Endothelial cell of hepatic sinusoid (primary cell): ENCODE data around the gene MOB3B.

ENCODE experiments used
- in situ Hi-C: cut with HindIII; loops from 2 replicates; pipeline ENCODE4 v1.10.0; 2017; ENCODE audit warnings: low sequenced_read_pairs

MOB3B gene

GRCh38 chr9:27303219-27303618 is 226.4 kb downstream of the MOB3B start:
- in situ Hi-C loops: no loop called here

- in situ Hi-C loops: loop anchor here (25.0 kb wide), 1 partner anchor 260 kb away; no protein-coding TSS in a partner anchor
Measured at GRCh38 chr9:27297050-27297449, 232.6 kb downstream of the MOB3B start, which contains the start of gene EQTN. EQTN (minus strand) TSS chr9:27297150; CDS start chr9:27297055, 95 bp downstream.

GRCh38 chr9:27293996-27294395 is 235.6 kb downstream of the MOB3B start:
- in situ Hi-C loops: loop anchor here (25.0 kb wide), 1 partner anchor 257 kb away; no protein-coding TSS in a partner anchor

- in situ Hi-C loops: loop anchor here (25.0 kb wide), 1 partner anchor 256 kb away; no protein-coding TSS in a partner anchor
Measured at GRCh38 chr9:27292659-27293405, 236.8 kb downstream of the MOB3B start.

- in situ Hi-C loops: loop anchor here (25.0 kb wide), 1 partner anchor 254 kb away; no protein-coding TSS in a partner anchor
Measured at GRCh38 chr9:27291292-27291691, 238.3 kb downstream of the MOB3B start.

- in situ Hi-C loops: loop anchor here (25.0 kb wide), 1 partner anchor 245 kb away; no protein-coding TSS in a partner anchor
Measured at GRCh38 chr9:27282269-27282668, 247.3 kb downstream of the MOB3B start.

GRCh38 chr9:27280860-27281259 is 248.8 kb downstream of the MOB3B start:
- in situ Hi-C loops: loop anchor here (25.0 kb wide), 1 partner anchor 244 kb away; no protein-coding TSS in a partner anchor

DNA sequence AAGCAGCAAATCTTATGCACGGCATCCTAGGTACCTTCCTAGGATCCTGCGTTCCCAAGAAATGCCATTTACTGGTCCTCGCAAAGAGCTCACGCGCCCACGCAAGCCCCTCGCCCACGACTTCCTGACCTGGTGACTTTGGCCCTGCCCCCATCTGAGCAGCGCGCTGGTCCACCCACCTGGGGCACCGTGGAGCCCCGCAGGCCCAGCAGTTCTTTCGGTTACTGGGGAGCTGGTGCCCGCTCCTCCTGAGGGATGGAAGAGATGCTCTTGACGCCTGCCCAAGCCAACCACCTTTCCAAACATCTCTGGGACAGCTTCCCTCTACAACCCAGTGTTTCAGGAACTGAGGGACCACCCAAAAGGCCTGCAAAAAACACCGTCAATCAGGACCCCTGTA is 249.4 kb downstream of the MOB3B start:
- in situ Hi-C loops: loop anchor here (25.0 kb wide), 1 partner anchor 243 kb away; no protein-coding TSS in a partner anchor

GRCh38 chr9:27279611-27280010 is 250.0 kb downstream of the MOB3B start:
- in situ Hi-C loops: loop anchor here (25.0 kb wide), 1 partner anchor 242 kb away; no protein-coding TSS in a partner anchor

- in situ Hi-C loops: loop anchor here (25.0 kb wide), 1 partner anchor 241 kb away; no protein-coding TSS in a partner anchor
Measured at GRCh38 chr9:27278374-27278773, 251.2 kb downstream of the MOB3B start.

GRCh38 chr9:27276193-27277030 is 253.2 kb downstream of the MOB3B start:
- in situ Hi-C loops: loop anchor here (25.0 kb wide), 1 partner anchor 239 kb away; no protein-coding TSS in a partner anchor
